Endodermal cell (in vitro differentiated cells): ENCODE measurements around the gene MAP2K7. TPM values are rescaled to one million over a fixed set of nuclear protein-coding genes. Genes with fewer than 3 reads are reported as not detected.

ENCODE experiments used
- DNase-seq: peaks from one replicate; pipeline ENCODE4 v3.0.0-alpha.2; 2017
- H3K27ac ChIP-seq: 2 replicates; pipeline ENCODE4 v1.5.1; 2013; ENCODE audit warnings: mild to moderate bottlenecking, low read depth, low read length, moderate library complexity
- H3K27me3 ChIP-seq: 2 replicates; pipeline ENCODE4 v1.6.1; 2013; ENCODE audit warnings: mild to moderate bottlenecking, low read length, moderate library complexity; ENCODE audit not compliant: insufficient read depth, control insufficient read depth, poor library complexity, severe bottlenecking
- H3K36me3 ChIP-seq: 2 replicates; pipeline ENCODE4 v1.7.0; 2013; ENCODE audit warnings: mild to moderate bottlenecking, low read length, moderate library complexity; ENCODE audit not compliant: control insufficient read depth, insufficient read depth
- H3K4me1 ChIP-seq: one replicate; pipeline ENCODE4 v1.7.0; 2013; ENCODE audit warnings: low read length; ENCODE audit not compliant: control insufficient read depth, insufficient read depth
- H3K4me3 ChIP-seq: 2 replicates; pipeline ENCODE4 v1.5.1; 2013; ENCODE audit warnings: mild to moderate bottlenecking, low read length, moderate library complexity
- H3K9ac ChIP-seq: 2 replicates; pipeline ENCODE4 v1.6.1; 2013; ENCODE audit warnings: mild to moderate bottlenecking, low read length, moderate library complexity; ENCODE audit not compliant: poor library complexity, severe bottlenecking; ENCODE audit errors: extremely low read depth
- H3K9me3 ChIP-seq: 2 replicates; pipeline ENCODE4 v1.6.1; 2013; ENCODE audit warnings: mild to moderate bottlenecking, low read length, moderate library complexity; ENCODE audit not compliant: control insufficient read depth
- H3K27ac Mint-ChIP-seq: 2 replicates; pipeline ENCODE4 v1.8.0; 2020; ENCODE audit warnings: mixed read lengths
- H3K27me3 Mint-ChIP-seq: 2 replicates; pipeline ENCODE4 v1.8.0; 2021; ENCODE audit warnings: mild to moderate bottlenecking, mixed read lengths; ENCODE audit not compliant: insufficient read depth
- H3K36me3 Mint-ChIP-seq: 2 replicates; pipeline ENCODE4 v1.8.0; 2020; ENCODE audit warnings: low read depth, mixed read lengths
- H3K4me1 Mint-ChIP-seq: 2 replicates; pipeline ENCODE4 v1.8.0; 2020; ENCODE audit warnings: mixed read lengths
- H3K4me3 Mint-ChIP-seq: 2 replicates; pipeline ENCODE4 v1.8.0; 2020; ENCODE audit warnings: mild to moderate bottlenecking, moderate library complexity, mixed read lengths
- H3K9me3 Mint-ChIP-seq: 2 replicates; pipeline ENCODE4 v1.8.0; 2020; ENCODE audit warnings: mild to moderate bottlenecking, mixed read lengths
- CTCF ChIP-seq: fragments of 200-600 bp; sonication (generic); conservative IDR thresholded peaks from 2 replicates; pipeline ENCODE4 v1.5.0; 2021; ENCODE audit warnings: antibody characterized with exemption, mild to moderate bottlenecking
- WGBS, 2 experiments: methylation state at CpG; one replicate each; pipeline versions ENCODE4 v1.1.5 to v1.1.7; 2013; ENCODE audit warnings: missing lambda C conversion rate in 2 of 2, mixed read lengths in 1 of 2; ENCODE audit not compliant: insufficient coverage in 1 of 2, insufficient read length in 1 of 2; 5-methylcytosine and 5-hydroxymethylcytosine counted together
- total RNA-seq, 2 donors: library from RNA; stranded (reverse); fragmentation: NEBNext Ultra II Directional in 1 of 2; extraction: Animal tissue kit (Norgen Biotek cat#: 25700) in 1 of 2; gene quantifications; 2 replicates in 1 of 2; 3 replicates in 1 of 2; pipeline ENCODE4 v1.2.1, GENCODE V29; 2021

MAP2K7 gene
- total RNA-seq, 2 donors from 2014 or later = 33.4 to 40.0 TPM

DNA sequence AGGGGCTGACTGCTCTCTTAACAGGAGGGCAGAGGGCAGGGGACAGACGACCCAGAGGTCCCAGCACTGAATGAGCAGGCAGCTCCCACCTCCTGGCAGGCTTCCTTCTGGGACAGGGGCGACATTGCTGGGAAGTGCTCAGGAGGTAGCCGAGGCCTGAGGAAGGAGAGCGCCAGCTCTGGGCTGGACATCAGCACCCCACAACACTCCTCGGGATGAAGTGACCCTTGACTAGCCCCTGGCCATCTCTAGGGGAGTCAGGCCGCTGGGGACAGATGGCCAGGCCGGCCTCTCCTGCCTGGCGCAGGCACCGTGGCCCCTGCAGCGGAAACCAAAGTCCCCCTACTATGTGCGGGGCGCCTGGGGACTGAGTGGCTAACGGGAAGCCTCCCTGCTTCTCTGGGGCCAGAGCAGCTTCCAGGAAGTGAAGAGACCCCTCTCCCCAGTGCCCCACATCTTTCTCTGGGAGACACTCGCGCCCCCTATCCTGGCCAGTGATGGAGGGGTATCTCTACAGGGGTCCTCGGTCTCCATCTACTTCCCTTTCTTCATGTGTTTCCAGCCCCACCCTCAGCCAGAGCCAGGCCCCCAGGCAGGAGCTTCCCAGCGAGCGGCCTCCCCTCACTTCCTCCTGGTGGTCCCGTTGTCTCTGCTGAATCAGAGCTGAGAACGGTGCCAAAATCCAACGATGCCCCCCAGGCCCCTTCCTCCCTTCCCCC, 39.5 kb upstream of the MAP2K7 start:
- Mint-ChIP-seq H3K36me3 (no peaks in the 10 kb centered on the region), H3K27ac (no peak overlapping the region), H3K9me3 (no peaks in the 10 kb centered on the region), H3K4me1 (no peaks in the 10 kb centered on the region), H3K4me3 (no peak overlapping the region), H3K27me3 (peaks cover 92% of the 10 kb centered on the region)
- no peak for DNase-seq
- Histone ChIP-seq H3K27me3 (peaks cover 73% of the 10 kb centered on the region), H3K9me3 (no peaks in the 10 kb centered on the region), H3K4me3 (no peak overlapping the region), H3K4me1 (no peaks in the 10 kb centered on the region), H3K36me3 (no peaks in the 10 kb centered on the region), H3K27ac (no peak overlapping the region), H3K9ac (no peak overlapping the region)
- WGBS, 2 experiments = 85 to 96% methylated on average over 6 to 21 of the region's 21 CpGs
- TF ChIP-seq CTCF = no peak

- Mint-ChIP-seq H3K27ac (no peak overlapping the region), H3K9me3 (no peaks in the 10 kb centered on the region), H3K4me1 (no peaks in the 10 kb centered on the region), H3K4me3 (no peak overlapping the region), H3K36me3 (no peaks in the 10 kb centered on the region), H3K27me3 (peaks cover 87% of the 10 kb centered on the region)
- no peak for DNase-seq
- WGBS, 2 experiments = 83 to 87% methylated on average over 9 to 18 of the region's 18 CpGs
- H3K9me3 ChIP-seq = no peaks in the 10 kb centered on the region
- TF ChIP-seq CTCF = no peak
- H3K9ac ChIP-seq = no peak overlapping the region
- no peaks in the 10 kb centered on the region for H3K36me3 ChIP-seq
- H3K27me3 ChIP-seq = peaks cover 71% of the 10 kb centered on the region
- no peak overlapping the region for H3K4me3 ChIP-seq
- H3K4me1 ChIP-seq = no peaks in the 10 kb centered on the region
- no peak overlapping the region for H3K27ac ChIP-seq
Measured at GRCh38 chr19:7864690-7865074, 39.0 kb upstream of the MAP2K7 start.

DNA sequence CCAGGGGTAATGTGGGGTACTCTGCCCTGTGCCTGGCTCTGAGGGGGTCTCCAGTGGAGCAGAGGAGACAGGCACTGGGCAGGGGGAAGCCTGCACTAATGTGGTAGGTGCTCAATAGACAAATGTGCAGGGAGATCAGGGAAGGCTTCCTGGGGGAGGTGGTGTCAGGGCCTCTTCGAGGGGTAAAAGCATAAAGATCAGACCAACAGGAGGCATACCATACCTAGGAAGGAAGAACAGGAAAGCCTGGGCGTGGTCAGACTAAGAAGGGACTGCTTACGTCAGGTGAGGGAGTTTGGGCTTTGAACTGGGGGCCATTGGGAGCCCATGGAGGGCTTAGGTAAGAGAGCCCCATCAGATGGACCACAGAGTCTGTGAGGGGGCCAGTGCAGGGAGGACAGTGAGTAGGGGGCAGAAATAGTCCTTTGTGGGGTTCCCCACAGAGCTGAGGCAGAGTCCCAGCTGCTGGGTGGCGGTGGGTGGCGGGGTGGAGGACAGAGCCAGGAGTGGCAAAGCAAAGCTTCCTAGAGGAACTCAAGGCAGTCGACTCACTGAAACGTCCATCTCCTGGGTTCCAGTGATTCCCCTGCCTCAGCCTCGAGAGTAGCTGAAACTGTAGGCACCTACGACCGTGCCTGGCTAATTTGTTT, 38.3 kb upstream of the MAP2K7 start:
- peaks cover 66% of the 10 kb centered on the region for H3K27me3 ChIP-seq
- H3K9me3 ChIP-seq = no peaks in the 10 kb centered on the region
- DNase-seq = no peak
- TF ChIP-seq CTCF = no peak
- no peaks in the 10 kb centered on the region for H3K36me3 ChIP-seq
- no peaks in the 10 kb centered on the region for H3K36me3 Mint-ChIP-seq
- H3K4me1 Mint-ChIP-seq = no peaks in the 10 kb centered on the region
- WGBS, 2 experiments = 81 to 84% methylated on average over 9 to 10 of the region's 10 CpGs
- H3K4me3 Mint-ChIP-seq = no peak overlapping the region
- H3K9me3 Mint-ChIP-seq = peaks cover 1% of the 10 kb centered on the region
- H3K27me3 Mint-ChIP-seq = peaks cover 83% of the 10 kb centered on the region
- H3K27ac Mint-ChIP-seq = no peak overlapping the region
- H3K27ac ChIP-seq = no peak overlapping the region
- H3K4me1 ChIP-seq = no peaks in the 10 kb centered on the region
- H3K9ac ChIP-seq = no peak overlapping the region
- H3K4me3 ChIP-seq = no peak overlapping the region
